Left hindlimb (tissue), 1 donor: ENCODE data around the gene ARHGAP42.
"Not testable (repeated sequence)": the region's sequence is repeated elsewhere in the genome, so short reads cannot be mapped to it uniquely, and the experiment has no call there.

Source experiments
- DNase-seq: peaks from one replicate; pipeline ENCODE4 v3.0.0-alpha.2; 2018

The ARHGAP42 gene

DNA sequence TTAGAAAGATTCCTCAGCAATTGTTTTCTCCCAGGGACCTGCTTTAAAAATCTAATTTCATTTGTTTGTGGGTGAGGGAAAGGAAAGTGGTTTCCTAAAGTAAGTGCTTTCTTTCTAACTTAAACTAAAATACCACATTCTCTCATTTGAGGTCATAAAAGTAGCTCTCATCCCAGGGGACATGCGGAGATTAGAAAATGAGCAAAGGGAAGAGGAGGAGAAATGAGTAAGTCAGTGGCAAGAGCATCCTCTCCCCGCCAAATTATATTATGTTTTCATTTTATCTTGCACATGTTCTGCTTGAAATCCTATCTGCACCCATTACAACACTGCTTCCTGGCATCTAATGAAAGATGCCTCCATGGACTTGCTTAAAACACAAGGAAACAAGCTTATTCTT lies 191.4 kb downstream of the ARHGAP42 start:
- no peak for DNase-seq

GRCh38 chr11:100882957-100883356 lies 195.9 kb downstream of the ARHGAP42 start:
- no peak for DNase-seq

- no peak for DNase-seq
Observed at GRCh38 chr11:100883830-100884229, 196.7 kb downstream of the ARHGAP42 start.

DNA sequence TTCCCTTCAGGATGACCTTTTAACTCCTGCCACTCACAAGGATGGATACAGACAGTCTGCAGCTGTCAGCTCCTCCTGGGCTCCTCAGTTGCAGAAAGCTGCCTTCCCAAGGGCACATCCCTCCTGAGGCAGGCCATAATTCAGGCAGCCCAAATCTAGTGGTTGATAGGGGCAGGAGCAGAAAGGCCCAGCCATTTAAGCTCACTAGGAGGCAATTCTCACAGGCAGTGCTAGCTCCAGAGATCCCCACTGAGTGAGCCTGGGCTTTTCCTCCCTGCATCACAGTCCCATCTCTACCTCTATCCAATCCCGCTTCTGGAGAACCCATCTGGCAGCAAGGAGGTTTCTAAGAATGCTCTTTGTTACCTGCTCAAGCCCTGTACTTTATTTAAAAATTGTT lies 200.6 kb downstream of the ARHGAP42 start:
- DNase-seq = no peak

DNA sequence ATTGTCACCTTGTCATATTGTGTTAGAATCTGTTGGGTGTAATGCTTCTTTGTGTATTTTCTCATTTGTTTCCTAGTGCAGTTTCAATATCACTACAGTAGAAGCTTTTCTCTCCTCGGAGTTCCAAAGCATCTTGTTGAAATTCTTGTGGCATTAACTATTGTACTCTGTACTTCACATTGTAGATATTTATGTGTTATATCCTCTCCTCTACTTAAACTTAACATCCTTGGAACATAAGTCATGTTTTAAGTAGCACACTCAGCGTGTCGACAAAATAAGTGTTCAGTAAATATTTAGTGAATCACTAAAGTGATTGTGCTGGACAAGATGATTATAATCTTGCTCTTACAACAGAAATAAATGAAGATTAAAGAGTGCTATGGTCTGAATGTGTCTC lies 201.7 kb downstream of the ARHGAP42 start:
- no peak for DNase-seq

DNA sequence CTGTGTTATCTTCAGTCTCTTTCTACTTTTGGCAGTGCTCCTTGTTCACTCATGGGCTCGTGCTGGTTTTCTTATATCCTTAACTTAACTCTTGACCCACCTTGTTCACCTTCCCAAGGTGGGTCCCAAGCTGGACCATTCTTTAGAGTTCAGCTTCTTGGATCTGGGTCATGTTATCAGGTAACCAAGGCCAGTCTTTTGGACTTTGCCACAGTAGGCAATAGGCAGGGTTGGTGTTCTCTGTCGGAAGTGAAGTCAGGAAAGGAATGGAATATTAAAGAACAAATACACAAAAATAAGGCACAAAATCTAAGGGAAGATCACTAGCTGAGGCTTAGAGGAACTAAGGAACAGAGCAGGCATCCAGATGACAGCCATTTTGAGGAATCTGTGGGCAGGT lies 202.7 kb downstream of the ARHGAP42 start:
- no peak for DNase-seq

DNA sequence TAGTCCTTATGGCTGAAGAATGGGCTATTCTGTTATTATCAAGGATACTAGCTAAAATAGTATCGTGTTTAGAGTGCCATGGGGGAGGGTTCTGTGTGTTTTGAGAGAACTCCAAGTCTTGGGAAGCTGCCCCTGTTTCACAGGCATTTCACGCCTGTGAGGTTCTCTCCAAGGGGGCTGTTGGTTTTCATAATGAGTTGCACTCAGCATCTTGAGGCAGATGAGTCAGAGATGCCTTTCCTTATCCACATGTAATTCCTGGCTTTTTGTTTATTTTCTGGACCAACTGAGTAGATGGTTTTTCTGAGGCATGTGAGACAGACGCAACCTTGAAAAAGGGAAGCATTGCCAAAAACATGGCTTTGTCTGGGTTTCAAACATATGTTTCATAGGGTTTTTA lies 203.7 kb downstream of the ARHGAP42 start:
- no peak for DNase-seq

DNA sequence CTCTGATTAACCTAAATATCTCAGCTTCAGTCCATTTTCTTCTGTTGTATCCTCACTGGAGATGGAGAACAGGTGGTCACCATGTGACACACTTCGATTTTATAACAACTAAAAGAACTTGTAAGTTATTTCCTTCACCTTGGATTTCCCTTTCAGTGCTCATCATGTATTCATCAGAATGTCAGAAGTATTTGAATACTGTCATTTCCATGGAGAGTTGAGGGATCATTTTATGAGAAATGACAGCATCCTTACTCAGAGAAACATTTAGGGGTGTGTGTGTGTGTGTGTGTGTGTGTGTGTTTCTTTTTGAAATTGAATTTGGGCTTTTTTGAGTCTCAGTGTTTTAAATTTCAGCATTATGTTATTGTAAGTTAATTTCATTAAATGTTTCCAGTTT lies 205.8 kb downstream of the ARHGAP42 start:
- no peak for DNase-seq

DNA sequence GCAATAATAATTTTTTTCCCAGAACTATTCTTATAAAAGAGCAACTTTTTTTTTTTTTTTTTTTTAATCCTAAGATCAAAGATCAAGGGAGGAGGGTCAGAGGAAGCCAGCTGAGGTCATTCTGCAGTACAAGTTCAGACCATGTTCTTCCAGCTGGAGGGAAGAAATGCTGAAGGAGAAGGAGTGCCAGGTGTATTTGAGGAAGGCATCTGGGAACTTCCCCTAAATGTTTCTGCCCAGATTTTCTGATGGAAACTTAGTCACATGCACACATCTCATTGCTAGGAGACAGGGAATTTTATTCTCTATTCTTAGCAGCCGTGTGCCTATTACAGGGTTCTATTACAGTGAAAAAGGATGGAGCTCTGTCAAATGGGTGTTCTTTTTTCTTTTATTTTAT lies 208.4 kb downstream of the ARHGAP42 start:
- no peak for DNase-seq

DNA sequence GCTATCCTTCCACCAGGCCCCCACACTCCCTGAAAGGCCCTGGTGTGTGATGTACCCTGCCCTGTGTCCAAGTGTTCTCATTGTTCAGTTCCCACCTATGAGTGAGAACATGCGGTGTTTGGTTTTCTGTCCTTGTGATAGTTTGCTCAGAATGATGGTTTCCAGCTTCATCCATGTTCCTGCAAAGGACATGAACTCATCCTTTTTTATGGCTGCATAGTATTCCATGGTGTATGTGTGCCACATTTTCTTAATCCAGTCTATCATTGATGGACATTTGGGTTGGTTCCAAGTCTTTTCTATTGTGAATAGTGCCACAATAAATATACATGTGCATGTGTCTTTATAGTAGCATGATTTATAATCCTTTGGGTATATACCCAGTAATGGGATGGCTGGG lies 208.9 kb downstream of the ARHGAP42 start:
- DNase-seq = not testable (repeated sequence)

- DNase-seq = not testable (repeated sequence)
Observed at GRCh38 chr11:100901471-100901870, 214.4 kb downstream of the ARHGAP42 start.

DNA sequence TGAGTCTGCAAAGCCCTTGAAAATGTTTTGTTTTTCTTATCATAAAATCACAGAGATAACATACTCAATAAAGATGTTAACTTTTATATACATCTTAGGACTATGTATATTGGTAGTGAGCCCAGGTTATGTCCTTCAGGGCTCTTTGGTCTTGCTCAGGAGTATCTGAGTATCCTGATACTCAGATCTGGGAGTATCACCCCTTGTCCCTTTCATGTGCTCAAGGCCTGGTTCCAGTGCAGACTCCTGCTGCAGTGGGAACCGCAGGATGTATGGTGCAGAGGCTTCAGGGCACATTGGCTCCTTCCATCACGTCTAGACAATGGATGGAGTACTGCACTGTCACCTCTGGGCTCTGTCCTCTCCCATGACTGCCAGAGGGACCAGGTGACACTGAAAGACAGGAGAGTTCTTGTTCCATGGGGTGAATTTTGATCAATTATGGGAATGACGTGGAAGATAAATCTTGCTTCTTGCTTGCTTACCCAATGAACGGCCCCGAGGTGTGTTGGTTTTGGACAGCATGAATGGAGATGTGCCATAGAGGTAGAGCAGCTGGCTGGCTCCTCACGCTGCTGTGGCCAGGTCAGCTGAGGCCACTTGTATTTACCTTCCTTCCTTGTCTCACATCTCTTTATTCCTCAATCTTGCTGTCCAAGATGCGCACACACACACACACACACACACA lies 215.5 kb downstream of the ARHGAP42 start:
- DNase-seq = no peak

DNA sequence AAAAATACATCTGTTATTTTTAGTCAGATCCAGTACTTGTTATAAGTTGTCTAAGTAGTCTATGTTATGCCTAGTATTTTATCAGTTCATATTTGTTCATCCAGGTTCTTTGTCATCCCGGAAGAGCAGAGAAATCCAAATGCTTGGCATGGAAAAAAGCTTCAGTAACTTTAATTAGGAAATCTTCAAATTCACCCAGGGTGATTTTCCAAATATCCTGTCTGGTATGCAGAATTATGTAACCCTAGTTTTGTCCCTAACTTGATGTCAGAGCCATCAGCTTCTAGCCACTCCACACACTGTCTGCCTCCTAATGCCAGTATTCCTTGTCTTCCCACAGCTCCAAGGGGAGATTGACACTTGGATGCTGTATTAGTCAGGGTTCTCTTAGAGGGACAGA lies 216.2 kb downstream of the ARHGAP42 start:
- no peak for DNase-seq

DNA sequence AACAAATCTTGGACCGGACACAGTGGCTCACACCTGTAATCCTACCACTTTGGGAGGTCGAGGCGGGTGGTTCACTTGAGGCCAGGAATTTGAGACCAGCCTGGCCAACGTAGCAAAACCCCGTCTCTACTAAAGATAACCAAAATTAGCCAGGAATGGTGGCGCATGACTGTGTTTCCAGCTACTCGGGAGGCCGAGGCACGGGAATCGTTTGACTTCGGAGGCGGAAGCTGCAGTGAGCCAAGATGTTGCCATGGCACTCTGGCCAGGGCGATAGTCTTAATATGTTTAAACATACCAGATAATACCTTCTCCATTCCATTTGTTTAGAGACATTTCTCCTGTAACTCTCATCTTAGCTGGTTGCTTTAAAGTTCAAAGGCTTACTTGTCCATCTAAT lies 218.6 kb downstream of the ARHGAP42 start:
- no peak for DNase-seq

GRCh38 chr11:100908746-100909145 lies 221.7 kb downstream of the ARHGAP42 start:
- no peak for DNase-seq

DNA sequence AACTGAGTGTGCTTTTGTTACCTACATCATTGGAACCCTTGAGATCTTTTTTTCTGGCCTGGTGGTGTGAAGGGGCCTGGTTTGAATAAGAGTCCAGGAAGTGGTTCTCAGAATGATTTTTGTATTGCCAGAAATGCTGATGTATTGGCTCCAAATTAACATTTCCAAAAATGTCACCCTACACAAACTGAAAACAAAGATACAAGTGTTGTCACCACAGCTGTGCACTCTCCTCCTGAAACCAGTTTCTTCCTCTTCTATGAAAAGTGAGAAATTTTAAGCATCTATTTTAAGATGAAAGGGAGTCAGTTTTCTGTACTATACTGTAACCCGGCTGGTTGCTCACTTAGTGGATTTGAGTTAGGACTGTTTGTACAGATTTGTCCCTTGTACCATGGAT lies 223.7 kb downstream of the ARHGAP42 start:
- DNase-seq = no peak

DNA sequence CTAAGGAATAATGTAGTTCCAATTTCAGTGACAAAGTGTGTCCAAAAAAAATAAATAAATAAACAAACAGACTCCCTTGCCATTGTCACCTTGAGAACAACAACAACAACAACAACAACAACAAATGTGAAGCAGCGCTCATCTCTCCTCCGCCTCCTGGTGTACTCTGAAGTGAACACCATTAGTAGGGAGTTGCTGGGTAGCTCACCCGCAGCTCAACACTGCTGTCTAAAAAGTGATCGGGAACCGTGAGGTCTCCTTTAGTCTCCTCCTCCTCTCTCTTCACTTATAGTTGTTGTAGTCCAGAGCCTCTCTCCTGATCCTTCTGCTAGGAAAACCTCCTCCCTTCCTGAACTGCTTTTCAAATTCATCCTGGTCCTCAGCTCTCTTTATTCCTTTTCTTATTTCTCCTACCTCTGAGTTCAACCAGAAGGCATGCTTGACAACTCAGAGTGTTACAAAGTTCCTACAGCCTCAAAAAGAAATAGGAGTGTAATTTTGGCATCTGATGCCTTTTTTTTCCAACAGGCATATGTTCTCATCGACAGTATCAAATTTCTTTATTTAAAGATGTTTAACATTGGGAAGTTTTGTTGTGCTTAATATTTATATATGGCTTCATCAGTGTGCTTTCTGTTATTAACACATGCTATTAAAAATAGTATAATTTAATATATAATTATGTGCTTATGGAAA lies 227.5 kb downstream of the ARHGAP42 start:
- DNase-seq = no peak

GRCh38 chr11:100918551-100919500 lies 231.7 kb downstream of the ARHGAP42 start:
- DNase-seq = no peak

GRCh38 chr11:100920593-100920992 lies 233.5 kb downstream of the ARHGAP42 start:
- DNase-seq = no peak

DNA sequence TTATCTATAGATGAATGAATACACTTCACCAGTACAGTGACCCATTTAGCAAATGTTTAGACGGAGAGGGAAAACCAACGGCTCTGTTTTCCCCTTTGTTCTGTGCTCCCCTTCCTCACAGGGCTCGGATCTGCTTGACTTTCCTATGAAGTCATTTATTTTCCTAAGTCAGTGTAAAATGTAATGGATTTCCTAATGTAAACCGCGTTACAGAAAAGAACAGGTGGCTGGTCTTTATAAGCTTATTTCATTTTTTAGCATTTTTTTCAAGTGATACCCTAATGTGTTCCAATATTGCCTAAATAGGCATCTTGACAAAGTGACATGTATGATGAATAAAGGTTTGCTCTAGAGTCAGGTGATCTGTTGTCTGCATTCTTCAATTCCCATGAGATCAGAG lies 235.0 kb downstream of the ARHGAP42 start:
- DNase-seq = no peak

DNA sequence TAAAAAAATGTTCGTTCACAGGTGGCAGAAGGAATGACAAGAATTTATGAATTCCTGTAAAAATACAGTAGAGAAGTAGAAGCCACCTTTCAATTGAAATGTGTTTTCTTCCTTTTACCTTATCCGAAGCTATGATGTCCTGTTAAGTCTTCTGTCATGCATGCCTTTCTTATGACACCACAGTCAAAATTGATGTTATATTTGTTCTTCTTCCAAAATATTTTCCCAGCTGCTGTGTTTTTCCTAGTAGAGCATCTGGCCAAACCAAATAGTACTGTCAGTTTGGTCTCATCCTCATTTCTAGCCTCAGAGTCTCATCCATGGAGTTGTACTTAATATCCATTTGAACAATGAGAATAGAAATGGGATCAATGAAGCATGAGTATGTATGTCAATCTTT lies 236.5 kb downstream of the ARHGAP42 start:
- no peak for DNase-seq

DNA sequence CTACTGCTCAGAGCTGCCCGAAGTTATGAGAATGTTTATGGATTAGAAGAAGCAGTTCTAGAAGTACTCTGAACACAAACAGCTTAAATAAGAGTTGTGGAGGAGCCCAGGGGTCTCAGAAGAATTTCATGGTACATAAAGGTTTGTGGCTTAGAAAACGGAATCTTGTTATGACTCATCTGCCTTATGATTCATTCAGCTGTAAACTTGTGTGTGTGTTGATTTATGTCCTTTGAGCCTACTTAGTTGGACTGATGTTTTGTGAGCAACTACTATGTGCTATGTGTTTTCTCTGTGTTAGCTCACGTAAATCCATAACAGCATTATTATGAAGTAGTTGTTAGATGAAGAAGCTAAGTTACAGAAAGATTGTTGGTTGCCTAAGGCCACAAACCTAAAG lies 238.8 kb downstream of the ARHGAP42 start:
- no peak for DNase-seq

DNA sequence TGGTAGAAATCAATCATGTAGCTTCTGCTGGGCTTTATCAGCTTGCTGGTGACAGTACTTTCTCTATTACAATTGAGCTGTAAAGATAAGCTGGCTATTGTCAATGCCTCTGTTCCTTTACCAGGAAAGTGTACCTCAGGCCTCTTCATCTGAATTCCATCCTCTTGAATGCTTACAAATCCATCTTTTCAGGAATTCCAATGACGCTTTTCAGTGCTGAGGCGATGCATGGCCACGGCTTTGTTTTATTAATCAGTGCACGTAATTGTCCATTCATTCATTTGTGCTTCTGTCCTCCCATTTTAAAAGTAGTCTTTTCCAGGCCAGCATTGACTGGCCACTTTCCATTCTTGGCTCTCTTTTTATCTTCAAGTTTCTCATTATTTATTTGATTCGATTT lies 240.5 kb downstream of the ARHGAP42 start:
- DNase-seq = no peak

- no peak for DNase-seq
Observed at GRCh38 chr11:100928426-100928825, 241.3 kb downstream of the ARHGAP42 start.
